GM18868 (cell line): ENCODE data around the gene SPAAR.

Experiments used
- ATAC-seq: cut with Tn5 transposase; IDR thresholded peaks from one replicate; pipeline ENCODE4 v1.9.1; 2021; ENCODE audit warnings: mild to moderate bottlenecking, moderate library complexity; ENCODE audit not compliant: unreplicated experiment

SPAAR gene

GRCh38 chr9:35945341-35946018 is 36.2 kb downstream of the SPAAR start:
- no peak for ATAC-seq

- no peak for ATAC-seq
Observed at GRCh38 chr9:35948451-35948850, 39.2 kb downstream of the SPAAR start.

- ATAC-seq: no peak
Observed at GRCh38 chr9:35948901-35949318, 39.6 kb downstream of the SPAAR start.

GRCh38 chr9:35951736-35952135 is 42.4 kb downstream of the SPAAR start:
- no peak for ATAC-seq

GRCh38 chr9:35952526-35953191 is 43.4 kb downstream of the SPAAR start:
- ATAC-seq: no peak

- peak; percentile 38 for ATAC-seq
Observed at GRCh38 chr9:35954942-35955546, 45.8 kb downstream of the SPAAR start.

GRCh38 chr9:35956651-35957050 is 47.4 kb downstream of the SPAAR start:
- ATAC-seq: no peak

- ATAC-seq: no peak
Observed at GRCh38 chr9:35958104-35958837, 49.0 kb downstream of the SPAAR start, which contains the start of gene OR2S2. Gene OR2S2, minus strand, starts transcription at chr9:35958154. Its CDS starts 56 bp downstream, at chr9:35958098.

- no peak for ATAC-seq
Observed at GRCh38 chr9:35960039-35960655, 50.9 kb downstream of the SPAAR start.
